SIG-M5 (cell line): ENCODE data around the gene IL1RAPL2.

Source experiments
- DNase-seq: peaks from one replicate; lab custom pipeline; 2025; lab: John Stamatoyannopoulos, UW

Gene IL1RAPL2

GRCh38 chrX:105463473-105463872 is 897.5 kb downstream of the IL1RAPL2 start:
- no peak for DNase-seq

GRCh38 chrX:105464618-105465017 is 898.6 kb downstream of the IL1RAPL2 start:
- no peak for DNase-seq

- no peak for DNase-seq
Measured at GRCh38 chrX:105468741-105469140, 902.7 kb downstream of the IL1RAPL2 start.

GRCh38 chrX:105471597-105471996 is 905.6 kb downstream of the IL1RAPL2 start:
- DNase-seq = no peak

GRCh38 chrX:105475801-105476200 is 909.8 kb downstream of the IL1RAPL2 start:
- DNase-seq = no peak

- no peak for DNase-seq
Measured at GRCh38 chrX:105477351-105477750, 911.4 kb downstream of the IL1RAPL2 start.

- DNase-seq = no peak
Measured at GRCh38 chrX:105480646-105481310, 914.8 kb downstream of the IL1RAPL2 start.

GRCh38 chrX:105483011-105483410 is 917.0 kb downstream of the IL1RAPL2 start:
- no peak for DNase-seq

GRCh38 chrX:105488716-105489115 is 922.7 kb downstream of the IL1RAPL2 start:
- no peak for DNase-seq

- no peak for DNase-seq
Measured at GRCh38 chrX:105495376-105495775, 929.4 kb downstream of the IL1RAPL2 start.

- no peak for DNase-seq
Measured at GRCh38 chrX:105502336-105502735, 936.3 kb downstream of the IL1RAPL2 start.

- DNase-seq = no peak
Measured at GRCh38 chrX:105515561-105515960, 949.6 kb downstream of the IL1RAPL2 start.

GRCh38 chrX:105526431-105526830 is 960.4 kb downstream of the IL1RAPL2 start:
- no peak for DNase-seq

- no peak for DNase-seq
Measured at GRCh38 chrX:105527759-105528158, 961.8 kb downstream of the IL1RAPL2 start.

- no peak for DNase-seq
Measured at GRCh38 chrX:105533951-105534350, 968.0 kb downstream of the IL1RAPL2 start.

GRCh38 chrX:105543283-105543682 is 977.3 kb downstream of the IL1RAPL2 start:
- DNase-seq = no peak

GRCh38 chrX:105550043-105550663 is 984.2 kb downstream of the IL1RAPL2 start:
- no peak for DNase-seq

GRCh38 chrX:105552395-105552794 is 986.4 kb downstream of the IL1RAPL2 start:
- no peak for DNase-seq

GRCh38 chrX:105553118-105553517 is 987.1 kb downstream of the IL1RAPL2 start:
- no peak for DNase-seq

- DNase-seq = no peak
Measured at GRCh38 chrX:105564501-105564900, 998.5 kb downstream of the IL1RAPL2 start.

GRCh38 chrX:105565856-105566255 is 999.9 kb downstream of the IL1RAPL2 start:
- no peak for DNase-seq

GRCh38 chrX:105567082-105567481 is 1001.1 kb downstream of the IL1RAPL2 start:
- no peak for DNase-seq

GRCh38 chrX:105608745-105609144 is 1042.7 kb downstream of the IL1RAPL2 start:
- no peak for DNase-seq

GRCh38 chrX:105609530-105609929 is 1043.5 kb downstream of the IL1RAPL2 start:
- no peak for DNase-seq
